CD1c-positive myeloid dendritic cell (primary cell): ENCODE data around the gene STXBP1.

Experiments used
- DNase-seq: peaks from one replicate; pipeline ENCODE4 v3.0.0-alpha.2; 2016; ENCODE audit errors: extremely low spot score

Gene STXBP1

GRCh38 chr9:127654619-127655018, 42.5 kb downstream of the STXBP1 start:
- DNase-seq: no peak

GRCh38 chr9:127658428-127658827, 46.4 kb downstream of the STXBP1 start:
- DNase-seq: no peak

- no peak for DNase-seq
These were observed 49.0 kb downstream of the STXBP1 start for GRCh38 chr9:127660886-127661741.

- no peak for DNase-seq
These were observed 50.5 kb downstream of the STXBP1 start for GRCh38 chr9:127662617-127663016.

GRCh38 chr9:127664324-127664677, 52.2 kb downstream of the STXBP1 start:
- DNase-seq: no peak

GRCh38 chr9:127664678-127665507, 52.8 kb downstream of the STXBP1 start:
- DNase-seq: no peak

GRCh38 chr9:127667127-127667844, 55.2 kb downstream of the STXBP1 start:
- DNase-seq: no peak

GRCh38 chr9:127667906-127668305, 55.8 kb downstream of the STXBP1 start:
- no peak for DNase-seq

GRCh38 chr9:127673234-127673633, 61.2 kb downstream of the STXBP1 start:
- no peak for DNase-seq

- no peak for DNase-seq
These were observed 64.6 kb downstream of the STXBP1 start for GRCh38 chr9:127676638-127677037.

GRCh38 chr9:127679506-127679905, 67.4 kb downstream of the STXBP1 start:
- no peak for DNase-seq

- no peak for DNase-seq
These were observed 68.1 kb downstream of the STXBP1 start for GRCh38 chr9:127680226-127680625.

GRCh38 chr9:127680846-127681245, 68.8 kb downstream of the STXBP1 start:
- no peak for DNase-seq

GRCh38 chr9:127682351-127683136, 70.5 kb downstream of the STXBP1 start:
- no peak for DNase-seq

- DNase-seq: no peak
These were observed 71.6 kb downstream of the STXBP1 start for GRCh38 chr9:127683723-127684122.

GRCh38 chr9:127684576-127684975, 72.5 kb downstream of the STXBP1 start:
- no peak for DNase-seq

- no peak for DNase-seq
These were observed 74.7 kb downstream of the STXBP1 start for GRCh38 chr9:127686461-127687393.

- DNase-seq: no peak
These were observed 77.4 kb downstream of the STXBP1 start for GRCh38 chr9:127689329-127690000.

GRCh38 chr9:127690735-127691134, 78.7 kb downstream of the STXBP1 start:
- no peak for DNase-seq

GRCh38 chr9:127692071-127692470, 80.0 kb downstream of the STXBP1 start:
- DNase-seq: no peak
